Tibial artery (tissue), 4 donors: Measurements from ENCODE around the gene STYXL1.

Experiments used
- DNase-seq, 2 donors: peaks; one replicate each; pipeline ENCODE4 v3.0.0-alpha.2; 2019
- H3K27ac ChIP-seq, 2 donors: fragments of 200-600 bp; sonication (generic) in 1 of 2; 1 replicate in 1 of 2; 2 replicates in 1 of 2; pipeline ENCODE4 v1.5.1; 2018 to 2019; ENCODE audit warnings: mild to moderate bottlenecking in 1 of 2
- H3K27me3 ChIP-seq, 2 donors: fragments of 200-600 bp; sonication (generic) in 1 of 2; one replicate each; pipeline versions ENCODE4 v1.5.1 to v1.6.0; 2016 to 2019
- H3K36me3 ChIP-seq, 3 donors: fragments of 200-600 bp; sonication (generic) in 2 of 3; one replicate each; pipeline ENCODE4 v1.5.1; 2016 to 2019; ENCODE audit warnings: mild to moderate bottlenecking in 2 of 3
- H3K4me1 ChIP-seq, 4 donors: fragments of 200-600 bp; sonication (generic) in 2 of 4; 1 replicate in 3 of 4; 2 replicates in 1 of 4; pipeline ENCODE4 v1.5.1; 2016 to 2019
- H3K4me3 ChIP-seq, 2 donors: fragments of 200-600 bp; sonication (generic) in 1 of 2; 1 replicate in 1 of 2; 2 replicates in 1 of 2; pipeline ENCODE4 v1.5.1; 2018 to 2019; ENCODE audit warnings: mild to moderate bottlenecking in 2 of 2
- H3K9me3 ChIP-seq, 3 donors: fragments of 200-600 bp; sonication (generic) in 1 of 3; one replicate each; pipeline ENCODE4 v1.5.1; 2016 to 2019
- intact Hi-C: fragments of 100-400 bp; cut with DNase I; formaldehyde crosslinking; loops from one replicate; pipeline ENCODE4 v1.15.0; 2023; ENCODE audit warnings: low total_unique reads
- TF ChIP-seq, protein P1 (sequence below), 2 experiments: fragments of 200-600 bp in 1 of 2; fragments of 450-650 bp in 1 of 2; IDR thresholded peaks; one replicate each; pipeline ENCODE4 v1.5.1; 2017 to 2019; ENCODE audit warnings: antibody characterized with exemption in 2 of 2, mild to moderate bottlenecking in 1 of 2, moderate library complexity in 1 of 2

STYXL1 gene

DNA sequence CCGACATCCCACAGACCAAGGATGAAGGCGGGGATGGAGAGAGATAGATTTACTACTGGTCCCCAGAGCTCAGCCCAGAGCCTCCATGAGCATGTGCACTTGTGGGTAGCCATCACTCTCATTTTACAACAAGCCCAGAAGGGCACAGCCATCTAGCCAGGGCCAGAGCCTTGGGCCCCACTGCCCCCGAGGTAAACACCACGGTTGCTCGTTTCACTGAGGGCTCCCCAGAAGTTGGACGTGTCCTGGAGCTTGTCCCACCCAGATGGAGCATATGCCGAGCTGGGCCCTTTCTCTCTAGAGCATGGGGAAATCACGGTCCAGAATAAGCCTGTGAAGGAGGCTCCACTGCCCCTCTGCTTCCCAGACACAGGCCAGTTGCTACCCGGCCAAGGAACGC lies 44.4 kb downstream of the STYXL1 start:
- TF ChIP-seq, protein P1, sequence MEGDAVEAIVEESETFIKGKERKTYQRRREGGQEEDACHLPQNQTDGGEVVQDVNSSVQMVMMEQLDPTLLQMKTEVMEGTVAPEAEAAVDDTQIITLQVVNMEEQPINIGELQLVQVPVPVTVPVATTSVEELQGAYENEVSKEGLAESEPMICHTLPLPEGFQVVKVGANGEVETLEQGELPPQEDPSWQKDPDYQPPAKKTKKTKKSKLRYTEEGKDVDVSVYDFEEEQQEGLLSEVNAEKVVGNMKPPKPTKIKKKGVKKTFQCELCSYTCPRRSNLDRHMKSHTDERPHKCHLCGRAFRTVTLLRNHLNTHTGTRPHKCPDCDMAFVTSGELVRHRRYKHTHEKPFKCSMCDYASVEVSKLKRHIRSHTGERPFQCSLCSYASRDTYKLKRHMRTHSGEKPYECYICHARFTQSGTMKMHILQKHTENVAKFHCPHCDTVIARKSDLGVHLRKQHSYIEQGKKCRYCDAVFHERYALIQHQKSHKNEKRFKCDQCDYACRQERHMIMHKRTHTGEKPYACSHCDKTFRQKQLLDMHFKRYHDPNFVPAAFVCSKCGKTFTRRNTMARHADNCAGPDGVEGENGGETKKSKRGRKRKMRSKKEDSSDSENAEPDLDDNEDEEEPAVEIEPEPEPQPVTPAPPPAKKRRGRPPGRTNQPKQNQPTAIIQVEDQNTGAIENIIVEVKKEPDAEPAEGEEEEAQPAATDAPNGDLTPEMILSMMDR (IDR thresholded peaks at IDR 0.05) = no peak
- DNase-seq = no peak
- H3K36me3 ChIP-seq = peaks cover 7 to 54% (median 9%) of the 10 kb centered on the region in 3 donors
- intact Hi-C loops = no loop called here
- H3K27me3 ChIP-seq = no peaks in the 10 kb centered on the region
- H3K27ac ChIP-seq = no peak overlapping the region
- no peak overlapping the region for H3K4me3 ChIP-seq
- H3K4me1 ChIP-seq = no peaks in the 10 kb centered on the region
- no peaks in the 10 kb centered on the region for H3K9me3 ChIP-seq

DNA sequence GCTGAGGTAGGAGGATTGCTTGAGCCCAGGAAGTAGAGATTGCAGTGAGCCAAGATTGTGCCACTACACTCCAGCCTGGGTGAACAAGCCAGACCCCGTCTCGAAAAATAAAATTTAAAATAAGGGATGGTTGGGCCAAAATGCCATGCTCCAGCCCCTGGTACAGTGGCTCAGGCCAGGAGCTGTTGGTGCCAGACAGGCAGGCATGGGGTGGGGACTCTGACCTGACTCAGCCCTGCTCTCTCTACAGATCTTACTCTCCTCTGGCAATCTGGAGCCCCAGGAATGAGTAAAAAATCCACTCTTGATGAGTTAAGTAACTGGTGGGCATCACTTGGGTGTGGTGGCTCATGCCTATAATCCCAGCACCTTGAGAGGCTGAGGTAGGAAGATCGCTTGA lies 45.0 kb downstream of the STYXL1 start:
- Histone ChIP-seq H3K27ac (no peak overlapping the region), H3K4me1 (no peaks in the 10 kb centered on the region), H3K9me3 (no peaks in the 10 kb centered on the region), H3K4me3 (no peak overlapping the region), H3K27me3 (no peaks in the 10 kb centered on the region), H3K36me3 (peaks cover 7 to 54% (median 9%) of the 10 kb centered on the region in 3 donors)
- intact Hi-C loops = no loop called here
- no peak for DNase-seq
- TF ChIP-seq, protein P1 (IDR thresholded peaks at IDR 0.05) = no peak

DNA sequence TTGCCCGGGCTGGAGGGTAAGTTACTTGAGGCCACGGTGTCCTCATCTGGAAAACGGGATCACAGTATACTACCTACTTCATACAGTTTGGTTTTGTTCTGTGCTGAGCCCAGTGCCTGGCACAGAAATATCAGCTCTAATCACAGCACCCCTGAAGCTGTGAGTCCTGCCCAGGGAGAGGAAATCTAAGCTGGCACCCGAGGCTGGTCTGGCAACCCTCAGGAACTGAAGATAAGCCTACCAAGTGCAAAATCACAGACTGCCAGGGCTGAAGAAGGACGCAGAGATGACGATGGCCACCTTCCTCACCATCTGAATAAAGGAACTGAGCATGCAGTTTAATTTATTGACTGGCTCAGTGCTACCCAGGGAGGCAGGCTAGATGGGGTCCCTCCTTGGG lies 45.7 kb downstream of the STYXL1 start:
- intact Hi-C loops = no loop called here
- Histone ChIP-seq H3K4me3 (no peak overlapping the region), H3K9me3 (no peaks in the 10 kb centered on the region), H3K36me3 (peaks cover 7 to 54% (median 9%) of the 10 kb centered on the region in 3 donors), H3K4me1 (no peaks in the 10 kb centered on the region), H3K27ac (no peak overlapping the region), H3K27me3 (no peaks in the 10 kb centered on the region)
- TF ChIP-seq, protein P1 (IDR thresholded peaks at IDR 0.05) = no peak
- DNase-seq = no peak

DNA sequence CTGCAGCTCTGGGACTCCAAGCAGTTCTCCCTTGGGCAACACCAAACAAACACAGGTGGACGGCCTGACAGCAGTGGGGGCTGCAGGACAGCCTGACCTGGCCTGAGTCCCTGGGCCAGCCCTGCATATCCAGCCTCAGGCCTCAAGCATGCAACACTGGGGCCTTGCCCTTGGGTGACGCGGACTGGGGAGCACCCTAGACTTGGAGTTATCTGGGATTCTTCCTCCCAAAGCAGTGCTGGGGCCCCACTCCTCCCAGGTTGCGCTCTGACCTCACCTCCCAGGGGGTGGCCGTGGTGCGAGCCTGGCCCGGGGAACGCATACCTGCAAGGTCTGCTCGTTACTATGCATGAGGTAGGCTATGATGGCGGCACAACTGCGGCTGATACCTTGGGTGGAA lies 47.2 kb downstream of the STYXL1 start:
- intact Hi-C loops = no loop called here
- TF ChIP-seq, protein P1 (IDR thresholded peaks at IDR 0.05) = no peak
- H3K36me3 ChIP-seq = peaks cover 7 to 47% (median 9%) of the 10 kb centered on the region in 3 donors
- no peaks in the 10 kb centered on the region for H3K27me3 ChIP-seq
- H3K27ac ChIP-seq = no peak overlapping the region
- H3K4me3 ChIP-seq = no peak overlapping the region
- no peaks in the 10 kb centered on the region for H3K9me3 ChIP-seq
- peaks cover 0 to 3% (median 2%) of the 10 kb centered on the region in 4 donors for H3K4me1 ChIP-seq
- DNase-seq = peak in 1 of 2 donors; percentile 47

DNA sequence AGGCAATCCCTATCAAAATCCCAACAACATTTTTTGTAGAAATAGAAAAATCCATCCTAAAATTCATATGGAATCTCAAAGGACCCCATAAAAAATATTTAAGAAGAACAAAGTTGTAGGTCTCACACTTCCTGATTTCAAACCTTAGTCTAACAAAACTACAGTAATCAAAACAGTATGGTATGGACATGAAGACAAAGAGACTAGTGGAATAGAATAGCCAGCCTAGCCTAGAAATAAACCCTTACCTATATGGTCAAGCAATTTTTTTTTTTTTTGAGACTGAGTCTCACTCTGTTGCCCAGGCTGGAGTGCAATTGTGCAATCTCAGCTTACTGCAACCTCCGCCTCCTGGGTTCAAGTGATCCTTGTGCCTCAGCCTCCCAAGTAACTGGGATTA lies 49.8 kb downstream of the STYXL1 start:
- H3K9me3 ChIP-seq = no peaks in the 10 kb centered on the region
- H3K27me3 ChIP-seq = no peaks in the 10 kb centered on the region
- no peak overlapping the region for H3K27ac ChIP-seq
- H3K4me1 ChIP-seq = peaks cover 3 to 18% (median 15%) of the 10 kb centered on the region in 4 donors
- intact Hi-C loops = no loop called here
- H3K36me3 ChIP-seq = peaks cover 0 to 29% (median 3%) of the 10 kb centered on the region in 3 donors
- TF ChIP-seq, protein P1 (IDR thresholded peaks at IDR 0.05) = no peak
- DNase-seq = no peak
- H3K4me3 ChIP-seq = no peak overlapping the region

DNA sequence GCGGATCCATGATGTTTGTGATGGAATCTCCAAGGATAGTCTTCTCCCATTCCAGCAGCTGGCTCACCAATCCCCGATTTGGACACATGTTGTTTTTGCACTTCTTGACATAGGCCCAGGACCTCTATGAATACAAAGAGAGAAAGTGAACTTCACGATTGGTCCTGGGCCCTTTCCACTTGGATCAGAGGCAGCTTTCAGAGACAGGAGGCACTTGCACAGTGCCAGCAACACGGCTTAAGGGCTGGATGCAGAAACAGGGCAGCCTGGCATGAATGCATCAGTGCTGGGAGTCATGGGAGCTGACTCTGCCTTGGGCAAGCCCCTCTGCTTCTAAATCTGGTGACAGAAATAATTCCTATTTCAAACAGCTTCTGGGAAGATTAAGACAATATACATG lies 51.3 kb downstream of the STYXL1 start:
- Histone ChIP-seq H3K27me3 (no peaks in the 10 kb centered on the region), H3K4me3 (no peak overlapping the region), H3K27ac (no peak overlapping the region), H3K4me1 (peaks cover 4 to 33% (median 24%) of the 10 kb centered on the region in 4 donors), H3K36me3 (peaks cover 0 to 30% (median 7%) of the 10 kb centered on the region in 3 donors), H3K9me3 (no peaks in the 10 kb centered on the region)
- TF ChIP-seq, protein P1 (IDR thresholded peaks at IDR 0.05) = no peak
- DNase-seq = peak in 1 of 2 donors; percentile 51
- intact Hi-C loops = no loop called here
